ENCODE data around the gene BCL6.

DNA sequence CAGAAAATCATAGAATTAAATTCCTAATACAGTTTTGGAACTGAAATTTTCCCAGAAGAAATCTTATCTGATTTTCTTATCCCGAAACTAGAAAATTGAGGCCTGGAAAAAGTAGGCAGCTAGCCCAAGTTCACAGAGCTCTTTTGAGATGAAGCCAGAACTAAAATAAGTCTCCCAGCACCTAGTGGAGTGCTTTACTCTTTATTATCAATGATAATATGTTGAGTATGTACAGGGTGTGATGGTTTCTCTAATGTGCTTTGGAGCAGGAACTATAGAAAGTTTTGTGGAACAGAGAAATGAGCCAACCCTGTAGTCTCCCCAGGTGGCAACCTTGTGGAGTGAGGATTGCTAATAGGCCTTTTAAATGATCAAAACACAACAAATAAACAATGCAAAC lies 30.3 kb upstream of the BCL6 start:
- no peak for TF ChIP-seq POLR2A (IDR thresholded peaks at IDR 0.05)
- TF ChIP-seq, protein P1, sequence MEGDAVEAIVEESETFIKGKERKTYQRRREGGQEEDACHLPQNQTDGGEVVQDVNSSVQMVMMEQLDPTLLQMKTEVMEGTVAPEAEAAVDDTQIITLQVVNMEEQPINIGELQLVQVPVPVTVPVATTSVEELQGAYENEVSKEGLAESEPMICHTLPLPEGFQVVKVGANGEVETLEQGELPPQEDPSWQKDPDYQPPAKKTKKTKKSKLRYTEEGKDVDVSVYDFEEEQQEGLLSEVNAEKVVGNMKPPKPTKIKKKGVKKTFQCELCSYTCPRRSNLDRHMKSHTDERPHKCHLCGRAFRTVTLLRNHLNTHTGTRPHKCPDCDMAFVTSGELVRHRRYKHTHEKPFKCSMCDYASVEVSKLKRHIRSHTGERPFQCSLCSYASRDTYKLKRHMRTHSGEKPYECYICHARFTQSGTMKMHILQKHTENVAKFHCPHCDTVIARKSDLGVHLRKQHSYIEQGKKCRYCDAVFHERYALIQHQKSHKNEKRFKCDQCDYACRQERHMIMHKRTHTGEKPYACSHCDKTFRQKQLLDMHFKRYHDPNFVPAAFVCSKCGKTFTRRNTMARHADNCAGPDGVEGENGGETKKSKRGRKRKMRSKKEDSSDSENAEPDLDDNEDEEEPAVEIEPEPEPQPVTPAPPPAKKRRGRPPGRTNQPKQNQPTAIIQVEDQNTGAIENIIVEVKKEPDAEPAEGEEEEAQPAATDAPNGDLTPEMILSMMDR (IDR thresholded peaks at IDR 0.05), result no peak

Data from sigmoid colon (tissue), 3 donors.